ENCODE measurements around the gene SNX24. TPM values are rescaled to one million over a fixed set of nuclear protein-coding genes. Genes with fewer than 3 reads are reported as not detected.
"Not testable (repeated sequence)": the region's sequence is repeated elsewhere in the genome, so short reads cannot be mapped to it uniquely, and the experiment has no call there.

Gene SNX24
- total RNA-seq, 1 donor, result 29.8 TPM

- peak overlapping the region; percentile 77 for H3K4me3 ChIP-seq (ENCODE audit: low read depth, low read length)
- TF ChIP-seq CTCF (IDR thresholded peaks at IDR 0.05; ENCODE audit: insufficient read depth, low read depth, low read length), result no peak
- peak; percentile 63 for DNase-seq (ENCODE audit: low read depth)
These were observed 688 bp downstream of the SNX24 start for GRCh38 chr5:122846051-122846550.

- no peak for DNase-seq (ENCODE audit: low read depth)
- no peak for TF ChIP-seq CTCF (IDR thresholded peaks at IDR 0.05; ENCODE audit: insufficient read depth, low read depth, low read length)
- no peak overlapping the region for H3K4me3 ChIP-seq (ENCODE audit: low read depth, low read length)
These were observed 2.3 kb downstream of the SNX24 start for GRCh38 chr5:122847687-122848081.

GRCh38 chr5:122849771-122850170, 4.4 kb downstream of the SNX24 start:
- peak; percentile 11 for DNase-seq (ENCODE audit: low read depth)
- no peak overlapping the region for H3K4me3 ChIP-seq (ENCODE audit: low read depth, low read length)
- TF ChIP-seq CTCF (IDR thresholded peaks at IDR 0.05; ENCODE audit: insufficient read depth, low read depth, low read length), result no peak

GRCh38 chr5:122857538-122857937, 12.1 kb downstream of the SNX24 start:
- DNase-seq (ENCODE audit: low read depth); H3K4me3 ChIP-seq (ENCODE audit: low read depth, low read length): not testable (repeated sequence)

- TF ChIP-seq CTCF (IDR thresholded peaks at IDR 0.05; ENCODE audit: insufficient read depth, low read depth, low read length), result no peak
- peak; percentile 13 for DNase-seq (ENCODE audit: low read depth)
- no peak overlapping the region for H3K4me3 ChIP-seq (ENCODE audit: low read depth, low read length)
These were observed 13.0 kb downstream of the SNX24 start for GRCh38 chr5:122858451-122858850.

GRCh38 chr5:122863240-122863639, 17.8 kb downstream of the SNX24 start:
- no peak for DNase-seq (ENCODE audit: low read depth)
- no peak overlapping the region for H3K4me3 ChIP-seq (ENCODE audit: low read depth, low read length)
- no peak for TF ChIP-seq CTCF (IDR thresholded peaks at IDR 0.05; ENCODE audit: insufficient read depth, low read depth, low read length)

- TF ChIP-seq CTCF (IDR thresholded peaks at IDR 0.05; ENCODE audit: insufficient read depth, low read depth, low read length), result no peak
- no peak for DNase-seq (ENCODE audit: low read depth)
- no peak overlapping the region for H3K4me3 ChIP-seq (ENCODE audit: low read depth, low read length)
These were observed 18.3 kb downstream of the SNX24 start for GRCh38 chr5:122863721-122864120.

Measured in fibroblast of villous mesenchyme (primary cell).